ENCODE results near the gene PSAP.

PSAP gene

GRCh38 chr10:71806704-71807556 lies 44.1 kb downstream of the PSAP start:
- DNase-seq, result no peak

GRCh38 chr10:71805776-71806703 lies 45.0 kb downstream of the PSAP start:
- DNase-seq, result no peak

GRCh38 chr10:71804077-71804476 lies 47.0 kb downstream of the PSAP start:
- no peak for DNase-seq

- DNase-seq, result no peak
Observed at GRCh38 chr10:71802715-71803488, 48.1 kb downstream of the PSAP start.

- DNase-seq, result no peak
Observed at GRCh38 chr10:71802235-71802634, 48.8 kb downstream of the PSAP start.

- no peak for DNase-seq
Observed at GRCh38 chr10:71801361-71801760, 49.7 kb downstream of the PSAP start.

GRCh38 chr10:71799608-71800453 lies 51.2 kb downstream of the PSAP start:
- DNase-seq, result no peak

- DNase-seq, result no peak
Observed at GRCh38 chr10:71799112-71799511, 51.9 kb downstream of the PSAP start.

GRCh38 chr10:71798308-71798624 lies 52.8 kb downstream of the PSAP start:
- DNase-seq, result no peak

GRCh38 chr10:71797533-71798307 lies 53.3 kb downstream of the PSAP start:
- no peak for DNase-seq

- DNase-seq, result no peak
Observed at GRCh38 chr10:71796749-71797405, 54.2 kb downstream of the PSAP start.

GRCh38 chr10:71795248-71795647 lies 55.8 kb downstream of the PSAP start:
- no peak for DNase-seq

GRCh38 chr10:71790749-71791440 lies 60.2 kb downstream of the PSAP start:
- DNase-seq, result no peak

GRCh38 chr10:71789871-71790270 lies 61.2 kb downstream of the PSAP start:
- DNase-seq, result no peak

GRCh38 chr10:71788954-71789353 lies 62.1 kb downstream of the PSAP start:
- DNase-seq, result no peak

- no peak for DNase-seq
Observed at GRCh38 chr10:71784679-71785272, 66.3 kb downstream of the PSAP start.

- DNase-seq, result no peak
Observed at GRCh38 chr10:71783917-71784678, 67.0 kb downstream of the PSAP start.

- DNase-seq, result no peak
Observed at GRCh38 chr10:71782917-71783490, 68.0 kb downstream of the PSAP start.
